Umbilical cord (tissue), 2 donors: ENCODE data around the gene TTC39B. TPM values are rescaled to one million over a fixed set of nuclear protein-coding genes. Genes with fewer than 3 reads are reported as not detected.

Experiments used
- DNase-seq: peaks from one replicate; pipeline ENCODE4 v3.0.0-alpha.2; 2015; ENCODE audit warnings: low spot score
- total RNA-seq: library from RNA; depleted of rRNA; stranded (reverse); fragments of >200 nt; gene quantifications from one replicate; pipeline ENCODE4 v1.2.3, GENCODE V29; 2014; ENCODE audit warnings: low replicate concordance; ENCODE audit not compliant: insufficient read depth

The TTC39B gene
- total RNA-seq, 1 donor from 2014 or later = 11.8 TPM

- DNase-seq = no peak
Observed at GRCh38 chr9:15304632-15305031, 2.4 kb downstream of the TTC39B start.

- DNase-seq = no peak
Observed at GRCh38 chr9:15300218-15300617, 6.8 kb downstream of the TTC39B start.

- no peak for DNase-seq
Observed at GRCh38 chr9:15299374-15299939, 7.6 kb downstream of the TTC39B start.

DNA sequence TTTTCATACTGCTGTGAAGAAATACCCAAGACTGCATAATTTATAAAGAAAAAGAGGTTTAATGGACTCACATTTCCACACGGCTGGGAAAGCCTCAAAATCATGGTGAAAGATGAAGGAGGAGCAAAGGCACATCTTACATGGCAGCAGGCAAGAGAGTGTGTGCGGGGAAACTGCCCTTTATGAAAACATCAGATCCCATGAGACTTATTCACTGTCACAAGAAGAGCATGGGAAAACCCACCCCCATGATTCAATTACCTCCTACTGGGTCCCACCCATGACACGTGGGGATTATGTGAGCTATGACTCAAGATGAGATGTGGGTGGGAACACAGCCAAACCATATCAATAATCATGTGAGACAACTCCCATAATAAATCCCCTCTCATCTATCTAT lies 8.7 kb downstream of the TTC39B start:
- no peak for DNase-seq

GRCh38 chr9:15295761-15296405 lies 11.1 kb downstream of the TTC39B start:
- peak; percentile 25 for DNase-seq

DNA sequence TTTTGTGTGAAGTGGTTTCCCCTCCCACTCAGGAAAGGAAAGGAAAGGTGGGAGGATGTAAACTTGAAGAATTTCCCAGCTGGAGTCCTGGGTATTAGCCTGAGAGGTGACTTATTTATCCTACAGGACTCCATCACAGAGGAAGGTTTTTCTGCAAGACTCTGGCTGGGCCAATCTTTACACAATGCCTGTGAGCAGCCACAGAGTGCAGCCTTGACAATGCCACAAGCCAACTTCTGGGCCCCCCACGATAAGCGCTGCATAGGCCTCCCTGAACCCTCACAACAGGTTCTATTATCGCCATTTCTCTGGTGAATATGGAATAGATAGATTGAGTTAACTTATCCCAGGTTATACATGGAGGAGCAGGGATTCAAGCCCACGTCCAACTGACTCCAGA lies 12.4 kb downstream of the TTC39B start:
- DNase-seq = no peak

DNA sequence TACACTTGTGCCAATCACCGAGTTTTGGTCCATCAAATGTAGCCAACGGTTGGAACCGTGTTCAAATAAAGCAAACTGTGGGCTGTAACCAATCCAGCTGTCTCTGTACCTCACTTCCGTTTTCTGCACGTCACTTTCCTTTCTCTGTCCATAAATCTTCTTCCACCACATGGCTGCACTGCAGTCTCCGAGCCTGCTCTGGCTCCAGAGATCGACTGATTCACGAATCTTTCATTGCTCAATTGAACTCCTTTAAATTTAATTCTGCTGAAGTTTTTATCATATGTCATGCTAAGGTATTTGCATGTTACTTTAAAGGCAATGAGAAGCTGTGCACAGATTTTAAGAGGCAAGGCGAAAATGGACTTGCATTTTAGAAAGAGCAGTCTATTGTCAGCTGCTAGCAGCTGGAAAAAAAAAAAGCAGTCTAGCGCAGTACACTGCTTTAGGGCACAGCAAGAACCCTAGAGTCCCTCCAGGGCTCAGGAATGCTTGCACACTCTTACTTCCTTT lies 13.2 kb downstream of the TTC39B start:
- DNase-seq = peak; percentile 65

GRCh38 chr9:15293084-15293483 lies 13.9 kb downstream of the TTC39B start:
- no peak for DNase-seq

GRCh38 chr9:15289603-15290002 lies 17.4 kb downstream of the TTC39B start:
- no peak for DNase-seq

DNA sequence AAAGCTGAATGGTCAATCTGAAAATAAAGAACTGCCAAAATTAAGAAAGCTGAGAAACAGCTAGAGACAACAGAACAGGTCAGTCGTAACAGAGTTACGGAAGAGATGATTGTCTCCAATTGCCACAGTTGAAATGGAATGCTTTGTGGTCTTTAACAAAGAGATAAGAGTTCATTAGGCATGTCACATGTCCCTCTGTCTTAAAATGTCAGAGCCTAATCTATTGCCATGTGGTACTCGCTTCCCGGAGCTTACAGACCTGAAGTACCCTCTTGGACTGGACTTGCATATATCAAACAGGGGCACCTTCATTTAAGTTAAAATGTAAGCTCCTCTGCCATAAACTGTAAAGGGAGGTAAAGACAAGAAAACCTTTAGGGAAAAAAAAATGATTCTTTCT lies 19.7 kb downstream of the TTC39B start:
- DNase-seq = no peak

GRCh38 chr9:15286161-15286821 lies 20.7 kb downstream of the TTC39B start:
- DNase-seq = no peak

GRCh38 chr9:15282567-15283285 lies 24.3 kb downstream of the TTC39B start:
- DNase-seq = no peak

GRCh38 chr9:15280647-15281046 lies 26.4 kb downstream of the TTC39B start:
- DNase-seq = no peak

GRCh38 chr9:15278839-15279238 lies 28.2 kb downstream of the TTC39B start:
- no peak for DNase-seq

- no peak for DNase-seq
Observed at GRCh38 chr9:15278091-15278687, 28.8 kb downstream of the TTC39B start.

- DNase-seq = peak; percentile 50
Observed at GRCh38 chr9:15277400-15278090, 29.5 kb downstream of the TTC39B start.

DNA sequence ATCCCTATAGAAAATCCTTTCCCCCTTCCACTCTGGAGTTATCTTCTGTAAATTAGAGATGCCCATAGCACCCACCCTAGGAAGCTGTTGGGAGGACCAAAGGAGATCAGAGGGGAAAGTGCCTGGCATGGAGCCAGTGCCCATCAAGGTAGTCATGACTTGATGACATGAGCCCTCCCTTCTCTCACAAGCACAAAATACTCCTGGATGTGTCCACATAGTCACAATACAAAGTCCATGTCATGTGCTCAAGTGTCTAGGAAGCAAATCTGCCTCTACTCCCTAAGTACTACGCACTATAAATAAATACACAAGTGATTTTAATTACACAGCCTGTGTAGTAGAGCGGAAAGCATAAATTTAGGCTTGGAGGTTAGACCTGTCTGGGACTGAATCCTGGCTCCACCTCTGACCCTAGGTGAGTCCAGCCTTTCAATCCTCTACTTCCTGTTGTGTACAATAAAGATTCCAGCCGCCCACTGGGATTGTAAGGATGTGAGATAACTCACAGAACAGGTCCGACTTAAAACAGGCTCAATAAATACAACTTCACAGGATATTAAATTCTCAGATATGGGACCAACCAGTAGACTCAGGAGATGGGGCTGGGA lies 30.6 kb downstream of the TTC39B start:
- DNase-seq = no peak

DNA sequence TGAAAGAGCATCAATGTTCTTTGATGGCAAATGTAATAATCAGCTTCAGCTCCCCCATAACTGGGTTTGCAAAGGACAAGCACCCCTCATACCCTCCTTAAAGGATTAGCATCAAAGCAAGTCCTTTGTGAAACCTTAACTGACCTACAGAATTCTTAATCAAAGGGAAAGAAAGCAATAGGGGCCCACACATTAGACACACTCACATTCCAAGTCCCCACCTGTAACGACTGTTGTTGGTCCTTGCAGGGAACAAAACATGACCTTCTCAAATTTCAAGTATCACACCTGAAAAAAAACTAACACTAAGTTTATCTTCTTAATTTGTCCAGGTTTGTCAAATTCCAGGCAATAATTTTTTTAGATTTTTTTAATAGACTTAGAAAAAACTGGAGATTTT lies 32.6 kb downstream of the TTC39B start:
- no peak for DNase-seq

GRCh38 chr9:15272377-15272928 lies 34.6 kb downstream of the TTC39B start:
- no peak for DNase-seq

- no peak for DNase-seq
Observed at GRCh38 chr9:15271403-15271802, 35.6 kb downstream of the TTC39B start.

DNA sequence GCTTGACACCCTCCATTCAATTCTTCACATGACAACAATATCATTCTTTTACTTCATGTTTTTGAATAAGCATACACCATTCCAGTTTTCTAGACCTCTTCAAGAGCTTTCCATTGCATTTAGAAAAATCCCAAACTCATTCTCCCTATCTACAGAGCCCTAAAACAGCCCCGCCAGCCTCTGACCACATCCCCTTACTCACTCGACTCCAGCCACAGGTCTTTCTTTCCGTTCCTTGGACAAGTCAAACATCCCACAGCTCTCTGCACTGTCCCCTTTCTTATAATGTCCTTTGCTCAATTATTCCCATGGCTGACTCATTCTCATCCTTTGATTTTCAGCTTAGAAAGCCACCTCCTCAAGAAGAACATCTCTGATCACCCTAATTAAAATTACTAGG lies 38.2 kb downstream of the TTC39B start:
- no peak for DNase-seq
